SJCRH30 (cell line): ENCODE results near the gene UGT2B7. TPM values are rescaled to one million over a fixed set of nuclear protein-coding genes. Genes with fewer than 3 reads are reported as not detected.
"Not testable (repeated sequence)": the region's sequence is repeated elsewhere in the genome, so short reads cannot be mapped to it uniquely, and the experiment has no call there.

Experiments used
- DNase-seq, 2 experiments: peaks; one replicate each; pipeline ENCODE4 v3.0.0-alpha.2; 2015 to 2020
- H3K27ac ChIP-seq: fragments of 250-450 bp; sonication (Bioruptor Pico); 2 replicates; pipeline ENCODE4 v1.5.1; 2020; ENCODE audit warnings: mild to moderate bottlenecking, moderate library complexity
- H3K27me3 ChIP-seq: fragments of 250-450 bp; sonication (Bioruptor Pico); 2 replicates; pipeline ENCODE4 v1.5.1; 2020; ENCODE audit warnings: mild to moderate bottlenecking, moderate library complexity
- H3K36me3 ChIP-seq: fragments of 250-450 bp; sonication (Bioruptor Pico); 2 replicates; pipeline ENCODE4 v1.5.1; 2020; ENCODE audit warnings: mild to moderate bottlenecking, moderate library complexity
- H3K4me1 ChIP-seq: fragments of 250-450 bp; sonication (Bioruptor Pico); 2 replicates; pipeline ENCODE4 v1.5.1; 2020; ENCODE audit warnings: mild to moderate bottlenecking, moderate library complexity
- H3K4me3 ChIP-seq: fragments of 250-450 bp; sonication (Bioruptor Pico); 2 replicates; pipeline ENCODE4 v1.5.1; 2020; ENCODE audit warnings: mild to moderate bottlenecking, moderate library complexity
- H3K9me3 ChIP-seq: fragments of 250-450 bp; sonication (Bioruptor Pico); replicated peaks from 2 replicates; pipeline ENCODE4 v1.5.1; 2020; ENCODE audit warnings: mild to moderate bottlenecking, moderate library complexity
- total RNA-seq: library from RNA; depleted of rRNA; stranded (reverse); fragments of >200 nt; shearing (Covaris generic); gene quantifications from 2 replicates; pipeline ENCODE4 v1.2.3, GENCODE V29; 2014; rRNA removed

UGT2B7 gene
- not detected in 2 replicates for total RNA-seq

DNA sequence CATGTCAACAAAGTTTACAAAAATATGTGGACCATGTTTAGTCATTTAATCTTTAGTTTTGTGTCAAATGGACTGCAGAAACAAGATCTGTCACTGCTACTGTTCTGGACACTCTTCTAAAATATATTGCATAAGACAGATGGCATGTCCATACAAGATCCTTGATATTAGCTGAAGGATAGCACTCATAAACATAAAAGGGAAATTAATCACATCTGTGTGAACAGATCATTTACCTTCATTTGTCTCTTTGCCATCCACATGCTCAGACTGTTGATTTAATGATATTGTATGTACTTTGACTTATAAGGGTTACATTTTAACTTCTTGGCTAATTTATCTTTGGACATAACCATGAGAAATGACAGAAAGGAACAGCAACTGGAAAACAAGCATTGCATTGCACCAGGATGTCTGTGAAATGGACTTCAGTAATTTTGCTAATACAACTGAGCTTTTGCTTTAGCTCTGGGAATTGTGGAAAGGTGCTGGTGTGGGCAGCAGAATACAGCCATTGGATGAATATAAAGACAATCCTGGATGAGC is at the start of gene UGT2B7:
Gene UGT2B7, plus strand, starts transcription at position 364 of the 546 bp plus-strand sequence. Its CDS starts 47 bp downstream, at position 411.
- no peaks in the 10 kb centered on the region for H3K9me3 ChIP-seq
- peaks cover 11% of the 10 kb centered on the region; the same call in 1 of the 2 replicates for H3K4me1 ChIP-seq
- no peaks in the 10 kb centered on the region for H3K36me3 ChIP-seq
- H3K27me3 ChIP-seq: 0 out of 2 replicates have a peak, but pooled peaks cover 4% of the 10 kb centered on the region
- no peak within 1 kb of the TSS for H3K4me3 ChIP-seq
- H3K27ac ChIP-seq: no peak within 1 kb of the TSS
- DNase-seq: no peak

DNA sequence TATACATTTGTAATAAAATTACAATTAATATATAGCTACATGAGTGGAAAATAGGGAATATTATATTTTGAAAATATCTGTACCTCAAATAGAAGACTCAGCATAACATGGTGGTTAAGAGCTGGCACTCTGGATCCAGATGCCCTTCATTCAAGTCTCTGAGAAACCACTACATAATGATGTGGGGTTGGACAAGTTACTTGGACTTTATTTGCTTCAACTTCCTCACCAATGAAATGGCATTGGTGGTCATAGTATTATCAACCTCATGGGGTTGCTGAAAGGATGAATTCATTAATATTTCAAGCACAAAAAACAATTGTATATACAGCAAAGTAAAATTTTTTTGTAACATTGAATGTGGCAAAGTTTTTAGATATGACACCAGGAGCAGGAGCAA is 46.4 kb upstream of the UGT2B7 start:
- Histone ChIP-seq H3K27me3 (no peaks in the 10 kb centered on the region), H3K9me3 (no peaks in the 10 kb centered on the region), H3K4me3 (no peak overlapping the region), H3K36me3 (no peaks in the 10 kb centered on the region), H3K27ac (no peak overlapping the region), H3K4me1 (no peaks in the 10 kb centered on the region)
- no peak for DNase-seq

GRCh38 chr4:69050853-69051575 is 45.3 kb upstream of the UGT2B7 start:
- not testable (repeated sequence) for H3K9me3 ChIP-seq
- peak in 1 of 2 experiments; percentile 15 for DNase-seq

GRCh38 chr4:69051576-69051943 is 44.7 kb upstream of the UGT2B7 start:
- H3K9me3 ChIP-seq: no peaks in the 10 kb centered on the region
- no peak overlapping the region for H3K27ac ChIP-seq
- H3K4me1 ChIP-seq: no peaks in the 10 kb centered on the region
- no peaks in the 10 kb centered on the region for H3K27me3 ChIP-seq
- DNase-seq: no peak
- H3K36me3 ChIP-seq: no peaks in the 10 kb centered on the region
- no peak overlapping the region for H3K4me3 ChIP-seq

More at GRCh38 chr4:69050853-69051575, 45.3 kb upstream of the UGT2B7 start:
- H3K4me1 ChIP-seq, H3K36me3 ChIP-seq, H3K27ac ChIP-seq, H3K4me3 ChIP-seq, H3K27me3 ChIP-seq: not testable (repeated sequence)

- not testable (repeated sequence) for H3K4me1 ChIP-seq, H3K36me3 ChIP-seq, DNase-seq, H3K4me3 ChIP-seq, H3K9me3 ChIP-seq, H3K27ac ChIP-seq, H3K27me3 ChIP-seq
Measured at GRCh38 chr4:69053309-69053885, 42.9 kb upstream of the UGT2B7 start.

DNA sequence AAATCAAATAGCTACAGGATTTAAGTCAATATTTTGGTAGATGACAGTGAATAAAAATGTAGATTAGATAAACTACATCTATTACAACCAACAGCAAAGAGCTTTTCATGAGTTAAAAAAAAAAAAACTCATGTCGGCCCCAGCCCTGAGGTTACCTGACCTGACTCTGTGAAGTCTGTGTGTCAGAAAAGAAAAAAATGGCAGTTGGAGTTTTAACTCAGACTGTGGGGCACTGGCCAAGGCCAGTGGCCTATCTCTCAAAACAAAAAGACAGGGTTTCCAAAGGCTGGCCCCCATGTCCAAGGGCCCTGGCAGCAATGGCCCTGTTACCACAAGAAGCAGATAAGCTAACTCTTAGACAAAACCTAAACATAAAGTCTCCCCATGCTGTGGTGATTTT is 42.2 kb upstream of the UGT2B7 start:
- H3K9me3 ChIP-seq, H3K27ac ChIP-seq, H3K4me1 ChIP-seq, H3K27me3 ChIP-seq, DNase-seq, H3K36me3 ChIP-seq, H3K4me3 ChIP-seq: not testable (repeated sequence)

- no peaks in the 10 kb centered on the region for H3K9me3 ChIP-seq
- H3K27ac ChIP-seq: no peak overlapping the region
- peak in 1 of 2 experiments; percentile 14 for DNase-seq
- H3K4me1 ChIP-seq: peaks cover 6% of the 10 kb centered on the region
- H3K27me3 ChIP-seq: no peaks in the 10 kb centered on the region
- no peaks in the 10 kb centered on the region for H3K36me3 ChIP-seq
- no peak overlapping the region for H3K4me3 ChIP-seq
Measured at GRCh38 chr4:69054578-69055200, 41.6 kb upstream of the UGT2B7 start.

DNA sequence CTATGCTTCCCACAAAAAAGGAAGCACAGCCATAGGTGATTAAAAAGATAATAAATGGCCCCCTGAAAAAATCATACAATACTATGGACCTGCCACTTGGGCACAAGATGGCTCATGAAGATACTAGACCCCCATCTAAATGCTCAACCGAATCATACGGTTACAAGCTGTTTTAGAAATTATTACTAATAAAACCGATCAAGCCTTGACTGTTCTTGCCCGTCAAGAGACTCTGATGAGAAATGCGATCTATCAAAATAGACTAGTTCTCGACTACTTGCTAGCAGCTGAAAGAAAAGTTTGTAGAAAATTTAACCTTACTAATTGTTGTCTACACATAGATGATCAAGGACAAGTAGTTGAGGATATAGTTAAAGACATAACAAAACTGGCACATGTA is 40.1 kb upstream of the UGT2B7 start:
- no peak overlapping the region for H3K4me3 ChIP-seq
- peaks cover 6% of the 10 kb centered on the region for H3K4me1 ChIP-seq
- no peaks in the 10 kb centered on the region for H3K27me3 ChIP-seq
- H3K27ac ChIP-seq: no peak overlapping the region
- H3K9me3 ChIP-seq: no peaks in the 10 kb centered on the region
- no peaks in the 10 kb centered on the region for H3K36me3 ChIP-seq
- DNase-seq: no peak

DNA sequence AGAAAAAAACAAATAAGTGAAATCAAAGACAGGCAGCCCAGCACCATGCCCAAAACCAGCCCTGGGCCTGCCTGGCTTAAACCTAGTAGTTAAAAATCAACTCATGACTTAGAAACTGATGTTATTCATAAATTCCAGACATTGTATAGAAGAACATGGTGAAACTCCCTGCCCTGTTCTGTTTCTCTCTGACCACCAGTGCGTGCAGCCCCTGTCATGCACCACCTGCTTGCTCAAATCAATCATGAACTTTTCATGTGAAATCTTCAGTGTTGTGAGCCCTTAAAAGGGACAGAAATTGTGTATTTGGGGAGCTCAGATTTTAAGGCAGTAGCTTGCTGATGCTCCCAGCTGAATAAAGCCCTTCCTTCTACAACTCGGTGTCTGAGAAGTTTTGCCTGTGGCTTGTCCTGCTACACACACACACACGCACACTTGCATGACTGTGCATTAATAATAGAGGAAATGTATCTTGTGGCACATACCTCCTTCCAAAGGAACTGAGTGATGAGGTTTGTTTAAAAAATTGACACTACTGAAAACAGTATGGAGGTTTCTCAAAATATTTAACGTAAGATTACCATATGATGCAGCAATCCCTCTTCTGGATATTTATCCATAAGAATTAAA is 39.2 kb upstream of the UGT2B7 start:
- Histone ChIP-seq H3K4me3 (peak overlapping the region; percentile 19; the same call in 1 of the 2 replicates), H3K4me1 (peaks cover 6% of the 10 kb centered on the region), H3K9me3 (no peaks in the 10 kb centered on the region), H3K27ac (no peak overlapping the region), H3K27me3 (no peaks in the 10 kb centered on the region), H3K36me3 (no peaks in the 10 kb centered on the region)
- peak; percentile 18 to 45 for DNase-seq

DNA sequence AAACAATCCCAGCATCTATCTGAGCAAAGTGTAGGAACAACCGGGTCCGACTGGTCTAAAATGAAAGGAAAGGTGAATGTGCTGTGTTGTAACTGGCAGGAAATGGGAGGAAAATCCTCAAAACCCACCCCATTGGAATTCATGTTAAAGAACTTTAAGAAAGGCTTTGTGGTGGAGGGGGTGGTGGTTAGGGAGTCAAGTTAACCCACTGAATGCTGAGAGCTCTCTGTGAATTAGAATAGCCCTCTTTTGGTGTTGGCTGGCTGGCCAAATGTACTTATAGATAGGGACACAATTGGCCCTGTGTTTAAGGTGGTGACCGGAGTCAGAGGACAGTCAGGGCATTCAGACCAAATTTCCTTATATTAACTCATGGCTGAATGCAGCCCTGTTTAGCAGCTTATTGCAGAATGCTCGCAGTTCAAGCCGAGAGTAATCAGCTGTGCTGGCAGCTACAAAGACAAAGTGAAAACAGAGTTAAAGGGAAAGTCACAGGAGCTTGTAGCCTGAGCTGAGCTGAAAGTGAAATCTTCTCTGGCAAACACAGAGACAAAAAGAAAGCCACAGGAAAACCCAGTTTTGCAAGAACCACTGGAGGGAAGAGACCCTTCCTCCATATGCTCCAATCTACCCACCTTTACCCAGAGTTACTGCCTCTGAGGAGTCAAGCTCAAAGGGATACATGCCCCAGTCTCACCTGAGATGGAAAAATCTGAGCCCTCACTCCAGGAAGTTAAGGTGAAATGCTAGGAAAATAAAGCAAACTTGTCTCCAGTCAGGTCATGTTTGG is 38.5 kb upstream of the UGT2B7 start:
- peak in 1 of 2 experiments; percentile 46 for DNase-seq
- Histone ChIP-seq H3K4me3 (peak overlapping the region; percentile 19; the same call in 1 of the 2 replicates), H3K27ac (no peak overlapping the region), H3K36me3 (no peaks in the 10 kb centered on the region), H3K4me1 (peaks cover 6% of the 10 kb centered on the region), H3K27me3 (no peaks in the 10 kb centered on the region), H3K9me3 (no peaks in the 10 kb centered on the region)

DNA sequence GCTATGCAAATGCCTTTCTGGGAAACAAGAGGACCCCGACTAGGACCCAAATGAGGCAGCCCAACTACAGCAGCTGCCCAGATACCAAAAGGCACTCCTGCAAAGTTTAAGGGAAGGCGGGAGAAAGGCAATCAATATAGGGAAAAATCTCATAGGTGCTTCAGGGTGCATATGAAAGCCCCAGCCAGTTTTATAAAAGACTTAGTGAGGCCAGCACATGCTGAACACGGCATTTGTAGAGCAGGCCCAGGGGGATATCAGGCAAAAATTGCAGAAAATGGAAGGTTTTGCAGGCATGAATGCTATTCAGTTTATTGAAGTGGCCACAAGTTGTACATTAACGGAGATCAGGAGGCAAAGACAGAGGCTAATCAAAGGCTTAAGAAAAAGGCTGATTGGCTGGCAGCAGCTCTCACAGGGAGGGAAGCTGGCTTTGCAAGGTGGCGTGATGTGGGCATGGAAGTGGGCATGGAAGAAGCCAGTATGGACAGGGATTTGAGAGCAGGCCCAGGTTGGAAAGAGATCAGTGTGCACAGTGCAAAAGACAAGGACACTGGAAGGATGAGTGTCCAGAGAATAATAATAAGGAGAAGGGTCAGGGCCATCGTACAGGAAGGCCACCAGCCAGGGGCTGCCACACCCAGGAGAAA is 37.7 kb upstream of the UGT2B7 start:
- H3K4me3 ChIP-seq: no peak overlapping the region
- DNase-seq: no peak
- H3K27me3 ChIP-seq: no peaks in the 10 kb centered on the region
- no peaks in the 10 kb centered on the region for H3K36me3 ChIP-seq
- peaks cover 6% of the 10 kb centered on the region for H3K4me1 ChIP-seq
- H3K9me3 ChIP-seq: no peaks in the 10 kb centered on the region
- no peak overlapping the region for H3K27ac ChIP-seq

- DNase-seq: peak in 1 of 2 experiments; percentile 19
- Histone ChIP-seq H3K9me3 (no peaks in the 10 kb centered on the region), H3K27me3 (no peaks in the 10 kb centered on the region), H3K27ac (no peak overlapping the region), H3K36me3 (no peaks in the 10 kb centered on the region), H3K4me3 (no peak overlapping the region), H3K4me1 (peaks cover 6% of the 10 kb centered on the region)
Measured at GRCh38 chr4:69060651-69061308, 35.5 kb upstream of the UGT2B7 start.

DNA sequence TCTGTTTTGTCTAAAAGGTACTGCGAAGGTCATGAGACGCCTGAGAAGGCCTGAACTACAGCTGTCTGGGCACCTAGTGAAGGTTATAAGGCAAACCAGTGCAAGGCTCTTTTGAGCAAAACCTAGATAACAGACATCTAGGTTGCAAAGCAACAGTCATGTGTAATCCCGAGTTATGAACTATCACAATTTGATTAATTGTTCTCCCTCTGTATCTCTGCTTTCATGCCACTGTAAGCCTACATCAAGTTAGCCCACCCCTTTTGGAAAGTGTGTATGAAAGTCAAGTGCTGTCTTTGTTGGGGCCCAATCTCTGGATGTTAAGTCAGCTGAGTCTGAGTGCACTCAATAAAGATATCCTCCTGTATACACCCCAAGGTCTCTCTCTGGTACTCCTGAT is 31.9 kb upstream of the UGT2B7 start:
- Histone ChIP-seq H3K36me3 (no peaks in the 10 kb centered on the region), H3K4me1 (no peaks in the 10 kb centered on the region), H3K9me3 (no peaks in the 10 kb centered on the region), H3K27ac (no peak overlapping the region), H3K4me3 (no peak overlapping the region), H3K27me3 (no peaks in the 10 kb centered on the region)
- DNase-seq: no peak
